ENCODE data around the gene ATG12.
A peak's percentile ranks its signal among the peaks of the same experiment; 100 is the strongest.

Gene ATG12

GRCh38 chr5:115800108-115800507, 41.3 kb downstream of the ATG12 start:
- TF ChIP-seq CTCF (conservative IDR thresholded peaks at IDR 0.05; ENCODE audit: control insufficient read depth, insufficient read depth, low read depth, low read length), result no peak
- DNase-seq (ENCODE audit: low read depth), result no peak
- H3K4me3 ChIP-seq (ENCODE audit: control insufficient read depth, low read depth, low read length), result no peak overlapping the region

DNA sequence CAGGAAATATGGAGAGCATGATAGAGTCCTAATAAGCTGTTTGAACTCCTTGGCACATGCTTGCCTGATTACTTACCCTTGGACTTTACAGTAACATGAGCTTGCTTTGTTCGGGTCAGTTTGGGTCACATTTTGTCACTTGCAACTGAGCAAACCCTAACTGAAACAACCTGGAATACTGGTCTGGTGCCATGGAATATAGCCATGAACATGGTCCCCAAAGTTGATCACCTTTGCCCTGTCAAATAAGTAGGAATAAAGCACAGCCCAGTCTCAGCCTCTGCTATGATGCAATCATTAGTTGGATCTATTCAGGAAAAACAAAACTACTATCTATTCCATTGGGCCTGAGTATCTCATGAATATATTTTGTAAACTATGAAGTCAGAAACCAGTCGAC, 43.1 kb downstream of the ATG12 start:
- no peak overlapping the region for H3K4me3 ChIP-seq (ENCODE audit: control insufficient read depth, low read depth, low read length)
- no peak for DNase-seq (ENCODE audit: low read depth)
- no peak for TF ChIP-seq CTCF (conservative IDR thresholded peaks at IDR 0.05; ENCODE audit: control insufficient read depth, insufficient read depth, low read depth, low read length)

DNA sequence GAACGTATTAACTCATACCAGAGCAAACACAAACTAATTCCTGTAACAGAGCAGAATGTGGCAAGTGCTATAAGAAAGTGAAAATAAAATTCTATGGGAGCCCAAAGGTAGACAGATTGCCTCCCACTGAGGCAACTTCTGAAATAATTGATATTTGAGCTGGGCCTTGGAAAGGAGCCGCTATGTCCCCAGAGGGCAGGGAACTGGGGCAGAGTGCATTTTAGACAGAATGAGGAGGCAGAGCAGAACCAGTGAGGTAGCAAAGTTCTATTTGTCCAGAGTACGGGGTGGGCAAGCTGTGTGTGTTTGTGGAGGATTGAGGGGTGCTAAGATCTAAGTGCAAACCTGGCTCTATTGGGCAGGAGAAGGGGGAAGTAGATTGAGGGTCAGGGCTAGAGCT, 44.7 kb downstream of the ATG12 start:
- TF ChIP-seq CTCF (conservative IDR thresholded peaks at IDR 0.05; ENCODE audit: control insufficient read depth, insufficient read depth, low read depth, low read length), result no peak
- no peak overlapping the region for H3K4me3 ChIP-seq (ENCODE audit: control insufficient read depth, low read depth, low read length)
- no peak for DNase-seq (ENCODE audit: low read depth)

- DNase-seq (ENCODE audit: low read depth), result no peak
- no peak for TF ChIP-seq CTCF (conservative IDR thresholded peaks at IDR 0.05; ENCODE audit: control insufficient read depth, insufficient read depth, low read depth, low read length)
- no peak overlapping the region for H3K4me3 ChIP-seq (ENCODE audit: control insufficient read depth, low read depth, low read length)
Observed at GRCh38 chr5:115795700-115796099, 45.7 kb downstream of the ATG12 start.

DNA sequence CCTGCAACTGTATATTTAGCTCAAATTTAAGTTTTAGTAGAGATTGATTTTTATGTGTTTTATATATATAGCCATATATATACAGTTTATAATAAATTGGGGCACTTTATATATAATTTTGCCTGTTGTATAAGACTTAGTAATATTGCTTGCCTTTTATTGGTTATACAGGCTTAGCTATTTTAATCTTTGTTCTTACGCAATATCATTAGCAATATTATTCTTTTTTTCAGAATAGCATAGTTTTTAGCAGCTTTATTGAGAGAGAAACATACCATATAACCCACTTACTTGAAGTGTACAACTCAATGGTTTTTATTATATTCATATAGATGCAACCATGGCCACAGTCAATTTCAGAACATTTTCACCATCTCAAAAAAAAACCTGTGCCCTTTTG, 52.9 kb downstream of the ATG12 start:
- TF ChIP-seq CTCF (conservative IDR thresholded peaks at IDR 0.05; ENCODE audit: control insufficient read depth, insufficient read depth, low read depth, low read length), result no peak
- no peak for DNase-seq (ENCODE audit: low read depth)
- no peak overlapping the region for H3K4me3 ChIP-seq (ENCODE audit: control insufficient read depth, low read depth, low read length)

GRCh38 chr5:115787426-115787825, 53.9 kb downstream of the ATG12 start:
- no peak for DNase-seq (ENCODE audit: low read depth)
- TF ChIP-seq CTCF (conservative IDR thresholded peaks at IDR 0.05; ENCODE audit: control insufficient read depth, insufficient read depth, low read depth, low read length), result no peak
- H3K4me3 ChIP-seq (ENCODE audit: control insufficient read depth, low read depth, low read length), result no peak overlapping the region

DNA sequence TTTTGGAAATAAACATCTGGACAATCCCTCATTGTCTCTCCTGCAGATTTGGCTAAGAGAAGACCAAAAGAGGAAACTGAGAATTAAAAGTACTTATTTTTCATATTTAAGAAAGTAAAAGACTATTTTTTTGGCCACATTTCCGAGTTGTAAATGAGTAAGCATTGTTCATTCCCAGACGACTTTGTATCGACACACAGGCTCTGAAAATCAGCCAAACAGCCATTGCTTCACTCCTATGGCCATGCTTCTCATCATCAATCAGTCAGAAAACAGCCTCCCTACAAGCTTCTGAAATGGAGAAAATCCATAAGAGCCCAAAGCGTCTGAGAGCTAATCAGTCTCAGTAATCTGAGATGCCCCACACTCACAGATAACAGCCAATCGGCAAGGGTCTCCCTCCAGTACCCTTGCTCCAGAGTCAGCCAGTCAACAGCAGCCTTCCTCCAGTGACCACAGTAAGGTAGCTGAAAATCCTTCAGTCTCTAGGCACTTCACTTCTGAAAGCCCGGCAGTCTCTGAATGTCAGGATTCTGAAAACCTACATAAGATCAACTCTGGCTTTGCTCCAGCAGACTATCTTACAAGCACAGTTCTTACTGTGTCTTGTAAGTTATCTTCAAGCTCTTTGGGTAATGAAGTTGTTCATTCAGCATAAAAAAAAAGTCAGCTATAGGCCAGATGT, 55.8 kb downstream of the ATG12 start:
- DNase-seq (ENCODE audit: low read depth), result peak; percentile 55
- TF ChIP-seq CTCF (conservative IDR thresholded peaks at IDR 0.05; ENCODE audit: control insufficient read depth, insufficient read depth, low read depth, low read length), result no peak
- H3K4me3 ChIP-seq (ENCODE audit: control insufficient read depth, low read depth, low read length), result no peak overlapping the region

Measured in fibroblast of mammary gland (primary cell).